Central memory CD8-positive, alpha-beta T cell (primary cell): Measurements from ENCODE around the gene PDCD2L.

Source experiments
- ATAC-seq: fragments of 150-1000 bp; cut with Tn5 transposase; replicated peaks from 2 replicates; pipeline ENCODE4 v1.10.0; 2022; ENCODE audit warnings: mild to moderate bottlenecking, moderate FRiP score, moderate number of reproducible peaks; ENCODE audit not compliant: poor library complexity, severe bottlenecking; ENCODE audit errors: extremely low read depth
- DNase-seq, 2 donors: peaks; one replicate each; pipeline ENCODE4 v3.0.0; 2021; ENCODE audit warnings: low spot score in 2 of 2
- H3K27ac Mint-ChIP-seq: one replicate; pipeline ENCODE4 v1.8.0; 2022; ENCODE audit warnings: low read depth, mild to moderate bottlenecking, moderate library complexity, mixed read lengths
- H3K27me3 Mint-ChIP-seq: one replicate; pipeline ENCODE4 v1.8.0; 2022; ENCODE audit warnings: mixed read lengths
- H3K36me3 Mint-ChIP-seq: one replicate; pipeline ENCODE4 v1.8.0; 2022; ENCODE audit warnings: mild to moderate bottlenecking, moderate library complexity, mixed read lengths; ENCODE audit not compliant: insufficient read depth
- H3K4me1 Mint-ChIP-seq: one replicate; pipeline ENCODE4 v1.8.0; 2022; ENCODE audit warnings: mixed read lengths
- H3K4me3 Mint-ChIP-seq: one replicate; pipeline ENCODE4 v1.8.0; 2022; ENCODE audit warnings: mild to moderate bottlenecking, moderate library complexity, mixed read lengths
- H3K9me3 Mint-ChIP-seq: one replicate; pipeline ENCODE4 v1.8.0; 2022; ENCODE audit warnings: mixed read lengths

PDCD2L gene, protein sequence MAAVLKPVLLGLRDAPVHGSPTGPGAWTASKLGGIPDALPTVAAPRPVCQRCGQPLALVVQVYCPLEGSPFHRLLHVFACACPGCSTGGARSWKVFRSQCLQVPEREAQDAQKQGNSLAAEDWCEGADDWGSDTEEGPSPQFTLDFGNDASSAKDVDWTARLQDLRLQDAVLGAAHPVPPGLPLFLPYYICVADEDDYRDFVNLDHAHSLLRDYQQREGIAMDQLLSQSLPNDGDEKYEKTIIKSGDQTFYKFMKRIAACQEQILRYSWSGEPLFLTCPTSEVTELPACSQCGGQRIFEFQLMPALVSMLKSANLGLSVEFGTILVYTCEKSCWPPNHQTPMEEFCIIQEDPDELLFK

DNA sequence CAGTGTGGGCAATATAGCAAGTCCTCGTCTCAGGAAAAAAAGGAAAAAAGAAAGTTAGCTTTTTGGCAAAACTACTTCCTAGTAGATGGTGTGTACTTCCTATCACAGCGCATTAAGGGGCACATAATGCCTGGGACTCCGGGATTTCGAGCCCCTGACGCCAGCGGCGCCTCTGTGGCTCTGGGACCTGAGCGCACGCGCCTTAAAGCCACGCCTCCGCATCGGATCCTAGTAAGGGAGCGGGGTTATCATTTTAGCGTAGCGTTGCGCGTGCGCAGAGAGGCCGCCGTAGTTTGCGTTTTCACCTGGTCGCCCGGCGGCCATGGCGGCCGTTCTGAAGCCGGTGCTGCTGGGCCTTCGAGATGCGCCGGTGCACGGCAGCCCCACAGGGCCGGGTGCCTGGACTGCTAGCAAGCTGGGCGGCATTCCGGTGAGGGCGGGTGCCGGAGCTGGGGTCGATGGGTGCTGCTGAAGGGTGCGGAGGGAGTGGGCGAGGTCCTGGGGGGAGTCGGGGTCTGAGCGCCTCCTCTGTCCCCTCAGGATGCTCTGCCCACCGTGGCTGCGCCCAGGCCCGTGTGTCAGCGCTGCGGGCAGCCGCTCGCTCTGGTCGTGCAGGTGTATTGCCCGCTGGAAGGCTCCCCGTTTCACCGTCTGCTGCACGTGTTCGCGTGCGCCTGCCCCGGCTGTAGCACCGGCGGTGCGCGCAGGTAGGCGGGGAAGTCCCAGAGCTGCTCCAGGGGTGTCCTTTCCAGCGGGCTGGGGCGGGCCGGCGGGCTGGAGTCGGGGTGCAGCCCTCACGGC is at the start of gene PDCD2L:
TSS of gene PDCD2L (plus strand) at position 291 of the 801 bp plus-strand sequence. CDS start at position 323, 32 bp downstream.
- peak within 1 kb of the TSS; percentile 93 for H3K4me3 Mint-ChIP-seq
- H3K36me3 Mint-ChIP-seq: peaks cover 26% of the 10 kb centered on the region
- peaks cover 14% of the 10 kb centered on the region for H3K4me1 Mint-ChIP-seq
- H3K27me3 Mint-ChIP-seq: no peaks in the 10 kb centered on the region
- no peaks in the 10 kb centered on the region for H3K9me3 Mint-ChIP-seq
- ATAC-seq (peak; percentile 97), DNase-seq (peak; percentile 82 to 84)
- H3K27ac Mint-ChIP-seq: peak within 1 kb of the TSS; percentile 61

DNA sequence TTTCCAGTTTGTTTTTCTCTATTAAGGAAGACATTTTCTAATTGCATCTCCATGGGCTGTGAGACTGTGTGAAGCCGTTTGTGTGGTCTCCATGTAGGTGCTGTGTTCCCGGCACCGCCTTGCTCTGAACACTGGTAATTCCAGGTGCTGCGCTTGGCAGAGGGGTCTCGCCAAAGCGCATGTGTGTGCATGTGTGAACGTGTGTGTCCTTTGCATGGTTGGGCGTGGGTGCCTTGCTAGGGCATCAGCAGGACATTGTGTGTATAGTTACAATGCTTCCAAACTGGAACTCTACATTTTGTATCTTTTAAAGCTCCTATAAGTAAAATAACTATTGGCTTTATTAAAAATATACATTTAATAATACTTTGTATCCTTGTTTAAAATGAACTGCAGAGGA is 49.0 kb upstream of the PDCD2L start:
- no peaks in the 10 kb centered on the region for H3K9me3 Mint-ChIP-seq
- DNase-seq (no peak), ATAC-seq (no peak)
- H3K27ac Mint-ChIP-seq: no peak overlapping the region
- H3K4me3 Mint-ChIP-seq: no peak overlapping the region
- peaks cover 8% of the 10 kb centered on the region for H3K36me3 Mint-ChIP-seq
- no peaks in the 10 kb centered on the region for H3K27me3 Mint-ChIP-seq
- H3K4me1 Mint-ChIP-seq: peaks cover 28% of the 10 kb centered on the region

DNA sequence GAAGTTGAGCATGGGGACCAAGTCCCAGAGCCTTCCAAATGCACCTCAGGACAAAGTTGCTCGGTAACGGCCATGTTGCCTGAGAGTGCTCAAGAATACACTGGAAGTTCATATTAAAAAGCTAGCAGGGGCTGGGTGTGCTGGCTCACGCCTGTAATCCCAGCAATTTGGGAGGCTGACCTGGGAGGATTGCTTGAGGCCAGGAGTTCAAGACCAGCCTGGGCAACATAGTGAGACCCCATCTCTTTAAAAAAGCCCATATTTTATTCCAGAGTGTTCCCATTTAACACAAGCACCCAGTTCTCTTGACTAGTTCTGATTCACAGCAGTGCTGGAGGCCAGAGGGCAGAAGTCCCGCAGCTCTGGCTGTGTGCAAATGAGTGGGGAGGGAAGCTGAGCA is 47.3 kb upstream of the PDCD2L start:
- Mint-ChIP-seq H3K4me3 (no peak overlapping the region), H3K27me3 (no peaks in the 10 kb centered on the region), H3K27ac (no peak overlapping the region), H3K4me1 (peaks cover 18% of the 10 kb centered on the region), H3K9me3 (no peaks in the 10 kb centered on the region), H3K36me3 (peaks cover 3% of the 10 kb centered on the region)
- ATAC-seq (no peak), DNase-seq (no peak)

DNA sequence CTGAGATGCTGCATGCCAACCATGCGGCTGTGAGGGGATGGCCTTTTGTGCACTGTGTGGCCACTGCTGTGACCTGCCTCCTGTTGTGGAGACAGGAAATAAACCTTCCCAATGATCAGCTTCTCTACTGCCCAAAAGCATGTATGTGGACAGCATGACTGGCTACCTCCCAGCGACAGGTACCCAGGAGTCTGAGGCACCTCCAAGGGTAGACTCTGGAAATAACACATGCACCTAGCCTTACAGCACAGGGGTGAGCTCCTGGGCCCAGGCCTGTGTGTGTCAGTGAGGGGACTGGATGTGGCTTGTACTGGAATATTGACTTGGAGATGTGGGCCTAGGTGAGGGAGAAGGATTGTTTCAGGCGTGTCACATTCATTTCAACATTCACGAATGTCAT is 46.8 kb upstream of the PDCD2L start:
- no peak for DNase-seq
- ATAC-seq: no peak
- Mint-ChIP-seq H3K36me3 (peaks cover 3% of the 10 kb centered on the region), H3K27me3 (no peaks in the 10 kb centered on the region), H3K27ac (no peak overlapping the region), H3K4me1 (peaks cover 18% of the 10 kb centered on the region), H3K9me3 (no peaks in the 10 kb centered on the region), H3K4me3 (peak overlapping the region; percentile 14)

DNA sequence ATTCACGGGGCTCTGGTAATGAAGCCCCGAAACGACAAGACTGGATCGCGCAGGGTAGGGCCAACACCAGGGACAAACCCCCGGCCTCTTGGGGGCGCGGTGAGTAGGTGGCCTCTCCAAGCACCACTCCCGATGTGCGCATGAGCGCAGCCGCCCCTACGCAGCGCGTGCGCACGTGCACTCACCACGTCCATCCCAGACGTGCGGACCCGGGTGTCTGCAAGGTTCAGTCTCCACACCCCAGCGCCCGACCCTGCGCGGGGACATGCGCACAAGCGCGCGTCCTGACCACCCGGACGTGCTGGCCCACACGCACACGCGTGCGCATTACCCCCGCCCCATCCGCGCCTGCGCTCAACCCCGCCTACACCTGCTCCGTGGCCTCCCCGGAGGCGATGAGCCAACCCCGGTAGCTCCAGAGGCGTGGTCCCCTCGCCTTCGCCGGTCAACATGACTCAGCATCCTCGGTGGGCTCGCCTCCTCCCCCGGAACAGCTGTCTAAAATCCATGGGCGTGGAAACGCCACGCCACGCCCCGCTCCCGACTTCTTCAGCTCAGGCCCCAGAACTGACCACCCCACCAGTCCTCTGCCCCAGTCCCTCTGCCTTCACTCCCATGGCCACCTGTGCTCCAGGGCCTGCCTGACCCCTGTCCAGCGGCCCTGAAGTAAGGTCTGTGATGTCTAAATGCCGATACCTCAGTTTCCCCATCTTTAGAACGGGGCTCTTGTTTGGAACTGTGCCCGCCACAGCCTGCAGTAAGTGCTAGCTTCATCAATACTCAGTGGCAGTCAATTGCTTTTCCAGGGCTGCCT is 44.9 kb upstream of the PDCD2L start:
- Mint-ChIP-seq H3K4me1 (peaks cover 19% of the 10 kb centered on the region), H3K4me3 (peak overlapping the region; percentile 87), H3K9me3 (no peaks in the 10 kb centered on the region), H3K27me3 (no peaks in the 10 kb centered on the region), H3K27ac (peak overlapping the region; percentile 78), H3K36me3 (peaks cover 3% of the 10 kb centered on the region)
- DNase-seq: peak; percentile 85 to 89
- peak; percentile 86 for ATAC-seq

DNA sequence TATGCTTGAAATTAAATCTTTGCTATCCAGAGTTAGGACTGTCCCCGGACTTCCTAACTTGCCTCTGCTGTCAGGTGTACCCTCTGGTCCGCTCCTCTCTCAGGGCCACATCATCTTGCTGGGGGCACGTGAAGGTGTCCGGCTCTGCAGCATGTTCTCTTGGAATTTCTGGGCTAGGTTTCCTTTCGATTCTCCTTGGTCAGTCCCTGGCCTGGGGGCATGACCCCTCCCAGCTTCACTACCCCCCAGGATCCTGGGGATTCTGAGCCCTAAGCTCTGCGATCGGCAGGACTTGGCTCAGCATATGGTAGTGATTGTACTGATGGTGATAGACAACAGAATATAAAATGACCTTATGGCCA is 44.3 kb upstream of the PDCD2L start:
- Mint-ChIP-seq H3K9me3 (no peaks in the 10 kb centered on the region), H3K27ac (peak overlapping the region; percentile 78), H3K27me3 (no peaks in the 10 kb centered on the region), H3K36me3 (peaks cover 3% of the 10 kb centered on the region), H3K4me1 (peaks cover 24% of the 10 kb centered on the region), H3K4me3 (peak overlapping the region; percentile 87)
- ATAC-seq (no peak), DNase-seq (no peak)

DNA sequence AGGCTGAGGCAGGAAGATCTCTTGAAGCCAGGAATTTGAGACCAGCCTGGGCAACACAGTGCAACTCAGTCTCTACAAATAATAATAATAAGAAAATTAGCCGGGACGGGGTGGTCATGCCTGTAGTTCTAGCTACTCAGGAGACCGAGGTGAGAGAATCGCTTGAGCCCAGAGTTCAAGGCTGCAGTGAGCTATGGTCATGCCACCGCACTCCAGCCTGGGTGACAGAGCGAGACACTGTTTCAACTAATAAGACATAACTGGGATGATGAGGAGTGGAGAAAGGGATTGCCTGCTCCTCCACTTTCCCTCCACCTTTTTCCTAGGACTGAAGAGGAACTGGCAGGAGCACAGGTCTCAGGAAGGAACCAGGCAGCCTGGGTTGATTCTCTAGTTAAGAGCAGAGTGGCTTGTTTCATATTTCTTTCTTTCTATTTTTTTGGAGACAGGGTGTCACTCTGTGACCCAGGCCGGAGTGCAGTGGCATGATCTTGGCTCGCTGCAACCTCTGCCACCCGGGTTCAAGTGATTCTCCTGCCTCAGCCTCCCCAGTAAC is 43.8 kb upstream of the PDCD2L start:
- no peak for DNase-seq
- Mint-ChIP-seq H3K4me1 (peaks cover 25% of the 10 kb centered on the region), H3K9me3 (no peaks in the 10 kb centered on the region), H3K27me3 (no peaks in the 10 kb centered on the region), H3K36me3 (peaks cover 3% of the 10 kb centered on the region), H3K4me3 (peak overlapping the region; percentile 87), H3K27ac (no peak overlapping the region)
- ATAC-seq: no peak

DNA sequence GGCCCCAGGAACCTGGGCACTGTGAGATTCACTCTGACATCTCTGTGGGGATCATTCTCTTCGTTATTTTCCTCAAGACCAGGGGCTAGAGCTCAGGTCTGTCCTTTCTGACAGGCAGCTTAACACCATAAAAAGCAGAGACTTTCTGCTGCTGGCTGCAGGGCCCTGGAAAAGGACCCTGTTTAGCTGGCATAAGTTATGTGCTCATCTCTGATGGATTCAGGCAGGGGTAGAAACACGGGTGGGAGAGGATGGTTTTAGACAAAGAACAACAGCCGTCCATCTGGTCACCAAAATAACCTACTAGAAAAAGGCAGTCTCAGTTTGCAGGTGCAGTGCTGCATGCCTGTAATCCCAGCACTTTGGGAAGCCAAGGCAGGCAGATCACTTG is 41.5 kb upstream of the PDCD2L start:
- Mint-ChIP-seq H3K4me1 (peaks cover 47% of the 10 kb centered on the region), H3K9me3 (no peaks in the 10 kb centered on the region), H3K27me3 (no peaks in the 10 kb centered on the region), H3K4me3 (peak overlapping the region; percentile 25), H3K36me3 (peaks cover 7% of the 10 kb centered on the region), H3K27ac (no peak overlapping the region)
- ATAC-seq (no peak), DNase-seq (no peak)

DNA sequence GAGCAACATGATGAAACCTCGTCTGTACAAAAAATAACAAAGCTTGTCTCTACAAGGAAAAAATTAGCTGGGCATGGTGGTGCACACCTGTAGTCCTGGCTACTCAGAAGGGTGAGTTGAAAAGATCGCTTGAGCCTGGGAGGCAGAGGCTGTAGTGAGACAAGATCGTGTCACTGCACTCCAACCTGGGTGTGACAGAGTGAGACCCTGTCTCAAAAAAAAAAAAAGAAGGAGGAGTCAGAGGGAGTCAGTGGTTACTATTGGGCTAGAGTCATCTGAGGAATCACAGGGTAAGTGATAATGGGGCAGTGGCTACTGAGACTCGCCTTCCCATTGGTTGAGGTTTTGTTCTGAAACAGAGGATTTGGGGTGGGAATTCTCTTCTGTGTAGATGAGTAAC is 41.1 kb upstream of the PDCD2L start:
- H3K27ac Mint-ChIP-seq: no peak overlapping the region
- H3K27me3 Mint-ChIP-seq: no peaks in the 10 kb centered on the region
- peaks cover 50% of the 10 kb centered on the region for H3K4me1 Mint-ChIP-seq
- ATAC-seq: no peak
- H3K4me3 Mint-ChIP-seq: peak overlapping the region; percentile 25
- peaks cover 6% of the 10 kb centered on the region for H3K36me3 Mint-ChIP-seq
- H3K9me3 Mint-ChIP-seq: no peaks in the 10 kb centered on the region
- DNase-seq: no peak

DNA sequence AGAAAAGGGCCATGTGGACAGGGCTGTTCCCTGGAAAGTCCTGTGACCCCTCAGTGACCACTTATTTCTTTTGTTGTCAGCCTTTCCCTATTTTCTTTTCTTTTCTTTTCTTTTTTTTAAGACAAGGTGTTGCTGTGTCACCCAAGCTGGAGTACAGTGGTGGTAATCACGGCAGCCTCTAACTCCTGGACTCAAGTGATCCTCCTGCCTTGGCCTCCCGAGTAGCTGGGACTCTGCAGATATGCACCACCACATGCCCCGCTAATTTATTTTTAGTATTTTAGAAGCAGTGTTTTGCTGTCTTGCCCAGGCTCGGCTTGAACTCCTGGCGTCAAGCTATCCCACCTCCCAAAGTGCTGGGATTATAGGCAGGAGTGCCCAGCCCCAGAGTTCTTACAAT is 40.3 kb upstream of the PDCD2L start:
- Mint-ChIP-seq H3K27me3 (no peaks in the 10 kb centered on the region), H3K4me1 (peaks cover 45% of the 10 kb centered on the region), H3K27ac (no peak overlapping the region), H3K9me3 (no peaks in the 10 kb centered on the region), H3K36me3 (peaks cover 9% of the 10 kb centered on the region), H3K4me3 (peak overlapping the region; percentile 93)
- no peak for DNase-seq
- no peak for ATAC-seq

DNA sequence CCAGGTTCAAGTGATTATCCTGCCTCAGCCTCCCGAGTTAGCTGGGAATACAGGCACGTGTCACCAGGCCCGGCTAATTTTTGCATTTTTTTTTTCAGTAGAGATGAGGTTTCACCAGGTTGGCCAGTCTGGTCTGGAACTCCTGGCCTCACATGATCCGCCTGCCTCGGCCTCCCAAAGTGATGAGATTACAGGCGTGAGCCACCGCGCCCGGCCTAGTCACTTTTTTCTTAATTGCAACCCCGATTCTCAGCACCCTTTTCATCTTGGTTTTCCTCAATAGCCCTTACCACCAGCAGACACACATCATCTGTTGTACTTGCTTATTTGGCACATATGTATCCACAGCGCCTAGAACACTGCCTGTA is 39.8 kb upstream of the PDCD2L start:
- peak overlapping the region; percentile 61 for H3K27ac Mint-ChIP-seq
- ATAC-seq: no peak
- no peaks in the 10 kb centered on the region for H3K9me3 Mint-ChIP-seq
- no peaks in the 10 kb centered on the region for H3K27me3 Mint-ChIP-seq
- no peak for DNase-seq
- peaks cover 13% of the 10 kb centered on the region for H3K36me3 Mint-ChIP-seq
- H3K4me1 Mint-ChIP-seq: peaks cover 44% of the 10 kb centered on the region
- H3K4me3 Mint-ChIP-seq: peak overlapping the region; percentile 93

DNA sequence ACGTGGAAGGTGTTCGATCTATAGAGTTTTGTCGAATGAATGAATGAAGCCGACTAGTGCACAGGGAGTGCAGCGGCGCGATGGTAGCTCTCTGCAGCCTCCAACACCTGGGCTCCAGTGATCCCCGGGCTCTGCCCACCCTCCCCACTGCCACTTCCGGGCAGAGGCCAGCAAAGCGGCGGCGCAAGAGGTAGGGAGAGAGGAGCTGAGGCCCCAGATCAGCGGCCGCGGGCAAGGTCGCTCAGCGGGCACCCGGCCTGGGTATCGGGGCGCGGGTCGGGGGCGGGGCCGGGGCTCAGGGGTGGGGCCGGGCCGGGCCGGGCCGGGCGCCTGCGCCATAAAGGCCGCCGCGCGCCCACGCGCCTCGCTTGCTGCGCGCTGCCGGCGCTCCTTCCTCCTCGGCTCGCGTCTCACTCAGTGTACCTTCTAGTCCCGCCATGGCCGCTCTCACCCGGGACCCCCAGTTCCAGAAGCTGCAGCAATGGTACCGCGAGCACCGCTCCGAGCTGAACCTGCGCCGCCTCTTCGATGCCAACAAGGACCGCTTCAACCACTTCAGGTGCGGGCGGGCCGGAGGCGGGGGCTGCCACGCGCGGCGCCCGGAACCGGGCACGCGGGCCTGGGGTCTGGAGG is 39.3 kb upstream of the PDCD2L start, which contains the start of gene GPI:
TSS of gene GPI (plus strand) at position 367 of the 633 bp plus-strand sequence. CDS start at position 438, 71 bp downstream.
- DNase-seq (peak; percentile 40 to 41), ATAC-seq (peak; percentile 75)
- H3K36me3 Mint-ChIP-seq: peaks cover 18% of the 10 kb centered on the region
- peak within 1 kb of the TSS; percentile 61 for H3K27ac Mint-ChIP-seq
- no peaks in the 10 kb centered on the region for H3K9me3 Mint-ChIP-seq
- peaks cover 39% of the 10 kb centered on the region for H3K4me1 Mint-ChIP-seq
- no peaks in the 10 kb centered on the region for H3K27me3 Mint-ChIP-seq
- H3K4me3 Mint-ChIP-seq: peak within 1 kb of the TSS; percentile 93
